ENCODE data around the gene CD40LG. TPM values are rescaled to one million over a fixed set of nuclear protein-coding genes. Genes with fewer than 3 reads are reported as not detected.

The CD40LG gene
- total and polyA plus RNA-seq, 12 donors, result 0.07 to 0.78 (median 0.25) TPM; not detected in 6

DNA sequence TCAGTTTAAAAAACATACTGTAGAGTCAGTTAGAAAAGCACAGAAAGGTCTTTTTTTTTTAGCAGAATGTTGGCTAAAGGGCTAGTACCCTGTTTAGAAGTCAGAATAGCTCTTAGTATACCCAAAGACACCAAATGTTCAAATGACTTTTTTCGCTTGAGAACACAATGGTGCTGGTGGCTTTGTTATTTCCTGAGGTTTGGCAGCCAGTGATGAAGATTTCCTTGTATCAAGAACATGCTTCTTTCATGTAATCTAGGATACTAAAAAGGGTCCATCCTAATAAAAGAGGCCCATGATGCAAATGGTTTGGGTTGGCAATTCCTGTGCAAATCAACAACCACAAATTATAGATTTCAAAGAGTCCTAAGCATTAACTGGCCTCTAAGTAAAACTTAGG lies 21.1 kb upstream of the CD40LG start:
- 62 to 74% (median 64%) methylated on average over 1 of the region's 1 CpG; no CpG with 5 or more reads in 1 of the 4 donors for WGBS, 4 donors
- TF ChIP-seq, protein P1, sequence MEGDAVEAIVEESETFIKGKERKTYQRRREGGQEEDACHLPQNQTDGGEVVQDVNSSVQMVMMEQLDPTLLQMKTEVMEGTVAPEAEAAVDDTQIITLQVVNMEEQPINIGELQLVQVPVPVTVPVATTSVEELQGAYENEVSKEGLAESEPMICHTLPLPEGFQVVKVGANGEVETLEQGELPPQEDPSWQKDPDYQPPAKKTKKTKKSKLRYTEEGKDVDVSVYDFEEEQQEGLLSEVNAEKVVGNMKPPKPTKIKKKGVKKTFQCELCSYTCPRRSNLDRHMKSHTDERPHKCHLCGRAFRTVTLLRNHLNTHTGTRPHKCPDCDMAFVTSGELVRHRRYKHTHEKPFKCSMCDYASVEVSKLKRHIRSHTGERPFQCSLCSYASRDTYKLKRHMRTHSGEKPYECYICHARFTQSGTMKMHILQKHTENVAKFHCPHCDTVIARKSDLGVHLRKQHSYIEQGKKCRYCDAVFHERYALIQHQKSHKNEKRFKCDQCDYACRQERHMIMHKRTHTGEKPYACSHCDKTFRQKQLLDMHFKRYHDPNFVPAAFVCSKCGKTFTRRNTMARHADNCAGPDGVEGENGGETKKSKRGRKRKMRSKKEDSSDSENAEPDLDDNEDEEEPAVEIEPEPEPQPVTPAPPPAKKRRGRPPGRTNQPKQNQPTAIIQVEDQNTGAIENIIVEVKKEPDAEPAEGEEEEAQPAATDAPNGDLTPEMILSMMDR (IDR thresholded peaks at IDR 0.05), result no peak
- no peak for TF ChIP-seq POLR2A (IDR thresholded peaks at IDR 0.05)

DNA sequence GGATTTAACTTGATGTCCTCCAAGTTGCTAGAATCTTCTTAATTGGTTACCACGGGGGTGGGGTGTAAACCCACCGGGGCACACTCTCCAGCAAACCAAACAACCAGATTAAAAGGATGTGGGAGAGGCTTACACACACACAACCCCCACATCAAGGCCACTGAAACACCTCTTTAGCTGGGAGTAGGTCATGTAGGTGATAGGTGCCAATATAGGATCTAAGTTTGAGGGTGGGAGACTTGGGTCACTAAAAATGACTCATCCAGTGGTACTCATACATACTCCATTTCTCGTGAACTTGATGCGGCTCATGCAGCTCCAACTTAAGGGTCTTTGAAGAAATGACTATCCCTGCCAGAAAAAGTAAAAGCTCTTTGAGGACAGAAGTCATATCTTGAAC lies 20.5 kb upstream of the CD40LG start:
- Histone ChIP-seq H3K27me3 (peaks cover 8% of the 10 kb centered on the region), H3K4me1 (replicated peaks in 1 of 2) (no peaks in the 10 kb centered on the region), H3K9me3 (replicated peaks in 1 of 3) (no peaks in the 10 kb centered on the region), H3K4me3 (no peak overlapping the region), H3K27ac (no peak overlapping the region), H3K36me3 (replicated peaks in 1 of 2) (no peaks in the 10 kb centered on the region)
- 72 to 79% (median 74%) methylated on average over 4 of the region's 4 CpGs for WGBS, 4 donors
- intact Hi-C loops (cut with DNase I), result no loop called here
- TF ChIP-seq, protein P1 (IDR thresholded peaks at IDR 0.05), result no peak
- no peak for TF ChIP-seq POLR2A (IDR thresholded peaks at IDR 0.05)
- no peak for DNase-seq

More for the DNA sequence above, 21.1 kb upstream of the CD40LG start:
- H3K36me3 ChIP-seq (replicated peaks in 1 of 2), result no peaks in the 10 kb centered on the region
- H3K27ac ChIP-seq, result no peak overlapping the region
- no peak for DNase-seq
- intact Hi-C loops (cut with DNase I), result no loop called here
- H3K9me3 ChIP-seq (replicated peaks in 1 of 3), result no peaks in the 10 kb centered on the region
- H3K4me3 ChIP-seq, result no peak overlapping the region
- no peaks in the 10 kb centered on the region for H3K4me1 ChIP-seq (replicated peaks in 1 of 2)
- H3K27me3 ChIP-seq, result peaks cover 8% of the 10 kb centered on the region

DNA sequence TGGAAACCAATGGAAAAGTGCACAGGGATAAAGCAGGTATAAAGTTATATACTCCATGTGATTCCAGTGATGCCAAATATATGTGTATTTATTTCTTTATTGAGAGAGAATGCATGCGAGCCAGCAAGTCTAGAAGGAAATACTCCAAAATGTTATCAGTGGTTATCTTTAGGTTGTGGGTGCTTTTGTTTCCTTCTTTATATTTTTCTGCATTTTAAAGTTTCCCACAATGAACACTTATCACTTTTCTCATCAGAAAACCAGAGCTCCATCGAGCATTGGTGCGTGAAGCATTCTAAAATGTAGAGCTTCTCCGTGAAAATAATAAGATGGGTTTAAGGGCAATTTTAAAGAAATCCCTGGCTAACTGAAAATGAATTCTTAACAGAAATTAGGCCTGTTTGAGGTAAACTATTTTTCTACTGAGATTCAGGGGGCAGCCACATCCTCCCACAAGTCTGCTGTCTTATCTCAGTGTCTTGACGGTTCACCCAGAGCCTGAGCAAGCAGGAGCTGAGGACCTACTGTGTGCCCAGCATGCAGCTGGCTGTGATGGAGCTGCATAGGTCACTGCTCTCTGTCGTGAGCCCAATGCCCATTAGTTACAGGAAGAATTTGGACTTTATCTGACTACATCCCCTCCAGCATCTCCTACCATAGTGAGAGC lies 18.7 kb upstream of the CD40LG start:
- Histone ChIP-seq H3K4me3 (no peak overlapping the region), H3K36me3 (replicated peaks in 1 of 2) (no peaks in the 10 kb centered on the region), H3K27ac (no peak overlapping the region), H3K27me3 (peaks cover 14% of the 10 kb centered on the region), H3K4me1 (replicated peaks in 1 of 2) (no peaks in the 10 kb centered on the region), H3K9me3 (replicated peaks in 1 of 3) (no peaks in the 10 kb centered on the region)
- WGBS, 4 donors, result 46 to 66% (median 58%) methylated on average over 6 of the region's 6 CpGs
- intact Hi-C loops (cut with DNase I), result no loop called here
- TF ChIP-seq, protein P1 (IDR thresholded peaks at IDR 0.05), result no peak
- no peak for TF ChIP-seq POLR2A (IDR thresholded peaks at IDR 0.05)
- DNase-seq, result no peak

DNA sequence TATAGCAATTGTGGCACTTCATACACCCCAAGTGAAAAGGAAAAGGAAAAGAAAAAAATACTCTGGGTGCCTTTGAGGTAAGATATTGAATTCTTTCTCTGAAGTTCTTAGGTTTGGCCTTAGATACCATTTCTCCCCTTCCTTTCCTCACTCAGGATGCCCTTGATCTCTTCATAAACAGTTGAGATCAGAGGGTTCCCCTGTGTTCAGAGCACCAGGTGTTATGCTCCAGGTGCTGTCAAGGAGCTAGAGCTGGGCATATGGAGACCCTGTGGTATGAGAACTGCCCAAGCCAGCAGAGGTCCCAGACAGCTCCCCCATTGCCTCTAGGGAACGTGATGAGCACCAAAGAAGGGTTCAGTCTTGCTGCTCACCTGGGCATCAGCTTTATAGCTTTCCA lies 17.1 kb upstream of the CD40LG start:
- Histone ChIP-seq H3K36me3 (replicated peaks in 1 of 2) (no peaks in the 10 kb centered on the region), H3K4me1 (replicated peaks in 1 of 2) (no peaks in the 10 kb centered on the region), H3K9me3 (replicated peaks in 1 of 3) (no peaks in the 10 kb centered on the region), H3K27ac (no peak overlapping the region), H3K27me3 (peaks cover 17% of the 10 kb centered on the region), H3K4me3 (no peak overlapping the region)
- intact Hi-C loops (cut with DNase I), result no loop called here
- no peak for DNase-seq
- WGBS, 4 donors, result 30 to 58% (median 43%) methylated on average over 1 of the region's 1 CpG; no CpG with 5 or more reads in 1 of the 4 donors
- TF ChIP-seq, protein P1 (IDR thresholded peaks at IDR 0.05), result no peak
- TF ChIP-seq POLR2A (IDR thresholded peaks at IDR 0.05), result no peak
